Measurements from ENCODE around the gene MOSPD2. TPM values are rescaled to one million over a fixed set of nuclear protein-coding genes. Genes with fewer than 3 reads are reported as not detected.

Gene MOSPD2
- total and polyA plus RNA-seq, 7 donors = 3.0 to 22.1 (median 14.3) TPM

- intact Hi-C loops (cut with DNase I) = no loop called here
These were observed 10.6 kb downstream of the MOSPD2 start for GRCh38 chrX:14883826-14884225.

GRCh38 chrX:14884714-14885113, 11.5 kb downstream of the MOSPD2 start:
- no peaks in the 10 kb centered on the region for H3K27me3 ChIP-seq
- no peak overlapping the region for H3K27ac ChIP-seq
- 81 to 88% methylated on average over 1 of the region's 1 CpG for WGBS, 2 donors
- H3K4me1 ChIP-seq = no peaks in the 10 kb centered on the region
- H3K36me3 ChIP-seq = no peaks in the 10 kb centered on the region
- no peaks in the 10 kb centered on the region for H3K9me3 ChIP-seq
- no peak overlapping the region for H3K4me3 ChIP-seq
- TF ChIP-seq POLR2AphosphoS5 (IDR thresholded peaks at IDR 0.05) = no peak
- TF ChIP-seq EP300 (IDR thresholded peaks at IDR 0.05) = no peak
- no peak for TF ChIP-seq POLR2A (IDR thresholded peaks at IDR 0.05)
- TF ChIP-seq, protein P1, sequence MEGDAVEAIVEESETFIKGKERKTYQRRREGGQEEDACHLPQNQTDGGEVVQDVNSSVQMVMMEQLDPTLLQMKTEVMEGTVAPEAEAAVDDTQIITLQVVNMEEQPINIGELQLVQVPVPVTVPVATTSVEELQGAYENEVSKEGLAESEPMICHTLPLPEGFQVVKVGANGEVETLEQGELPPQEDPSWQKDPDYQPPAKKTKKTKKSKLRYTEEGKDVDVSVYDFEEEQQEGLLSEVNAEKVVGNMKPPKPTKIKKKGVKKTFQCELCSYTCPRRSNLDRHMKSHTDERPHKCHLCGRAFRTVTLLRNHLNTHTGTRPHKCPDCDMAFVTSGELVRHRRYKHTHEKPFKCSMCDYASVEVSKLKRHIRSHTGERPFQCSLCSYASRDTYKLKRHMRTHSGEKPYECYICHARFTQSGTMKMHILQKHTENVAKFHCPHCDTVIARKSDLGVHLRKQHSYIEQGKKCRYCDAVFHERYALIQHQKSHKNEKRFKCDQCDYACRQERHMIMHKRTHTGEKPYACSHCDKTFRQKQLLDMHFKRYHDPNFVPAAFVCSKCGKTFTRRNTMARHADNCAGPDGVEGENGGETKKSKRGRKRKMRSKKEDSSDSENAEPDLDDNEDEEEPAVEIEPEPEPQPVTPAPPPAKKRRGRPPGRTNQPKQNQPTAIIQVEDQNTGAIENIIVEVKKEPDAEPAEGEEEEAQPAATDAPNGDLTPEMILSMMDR (IDR thresholded peaks at IDR 0.05) = no peak
- DNase-seq = no peak
- intact Hi-C loops (cut with DNase I) = no loop called here

More at GRCh38 chrX:14883826-14884225, 10.6 kb downstream of the MOSPD2 start:
- Histone ChIP-seq H3K9me3 (no peaks in the 10 kb centered on the region), H3K27ac (no peak overlapping the region), H3K4me3 (no peak overlapping the region), H3K27me3 (no peaks in the 10 kb centered on the region), H3K36me3 (no peaks in the 10 kb centered on the region), H3K4me1 (no peaks in the 10 kb centered on the region)
- TF ChIP-seq EP300 (IDR thresholded peaks at IDR 0.05) (no peak), POLR2AphosphoS5 (IDR thresholded peaks at IDR 0.05) (no peak), POLR2A (IDR thresholded peaks at IDR 0.05) (no peak)
- TF ChIP-seq, protein P1 (IDR thresholded peaks at IDR 0.05) = no peak
- no peak for DNase-seq

DNA sequence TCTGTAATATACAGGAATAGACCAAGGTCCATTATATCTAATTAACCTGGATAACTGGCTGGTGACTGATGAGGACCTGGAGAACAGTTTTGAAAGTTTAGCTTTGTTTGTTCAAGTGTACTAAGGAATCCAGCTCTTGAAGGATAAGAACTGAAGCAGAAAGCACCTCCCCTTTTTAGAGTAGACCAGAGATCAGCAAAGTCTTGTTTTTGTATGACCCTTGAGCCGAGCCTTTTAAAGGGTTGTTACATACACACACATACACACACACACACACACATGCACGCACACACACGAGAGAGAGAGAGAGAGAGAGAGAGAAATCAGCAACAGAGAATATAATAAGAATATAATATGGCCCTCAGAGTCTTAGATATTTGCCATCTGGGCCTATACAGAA, 13.0 kb downstream of the MOSPD2 start:
- Histone ChIP-seq H3K4me3 (no peak overlapping the region), H3K36me3 (no peaks in the 10 kb centered on the region), H3K27me3 (no peaks in the 10 kb centered on the region), H3K4me1 (no peaks in the 10 kb centered on the region), H3K9me3 (no peaks in the 10 kb centered on the region), H3K27ac (no peak overlapping the region)
- no peak for TF ChIP-seq POLR2AphosphoS5 (IDR thresholded peaks at IDR 0.05)
- intact Hi-C loops (cut with DNase I) = no loop called here
- DNase-seq = no peak
- WGBS, 2 donors = 90 to 95% methylated on average over 3 of the region's 3 CpGs

DNA sequence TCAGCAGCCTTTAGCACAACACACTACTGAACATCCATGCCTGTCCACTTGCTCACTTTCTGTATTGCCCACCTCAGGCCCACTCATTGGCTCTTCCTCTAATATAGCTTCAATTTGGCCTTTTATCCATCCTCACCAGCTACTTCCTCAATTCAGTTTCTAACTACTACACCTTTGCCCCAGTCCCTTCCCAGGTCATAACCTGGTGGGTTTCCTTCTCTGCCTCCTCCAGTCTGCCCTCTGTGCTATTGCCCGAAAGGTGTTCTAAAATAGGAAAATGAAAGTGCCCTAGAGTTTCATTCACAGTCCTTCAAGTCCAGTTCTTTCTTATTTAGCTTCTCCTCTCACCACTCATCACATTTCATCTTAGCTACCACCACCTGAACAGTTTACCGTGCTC, 23.1 kb downstream of the MOSPD2 start:
- WGBS, 2 donors = 85 to 93% methylated on average over 2 of the region's 2 CpGs
- no peak for TF ChIP-seq POLR2A (IDR thresholded peaks at IDR 0.05)
- no peaks in the 10 kb centered on the region for H3K4me1 ChIP-seq
- H3K27me3 ChIP-seq = no peaks in the 10 kb centered on the region
- intact Hi-C loops (cut with DNase I) = no loop called here
- no peaks in the 10 kb centered on the region for H3K9me3 ChIP-seq
- no peak overlapping the region for H3K27ac ChIP-seq
- H3K36me3 ChIP-seq = no peaks in the 10 kb centered on the region
- DNase-seq = no peak
- H3K4me3 ChIP-seq = no peak overlapping the region

- Histone ChIP-seq H3K27ac (no peak overlapping the region), H3K36me3 (no peaks in the 10 kb centered on the region), H3K4me3 (no peak overlapping the region), H3K9me3 (no peaks in the 10 kb centered on the region), H3K4me1 (no peaks in the 10 kb centered on the region), H3K27me3 (no peaks in the 10 kb centered on the region)
- DNase-seq = no peak
- TF ChIP-seq, protein P1 (IDR thresholded peaks at IDR 0.05) = no peak
- TF ChIP-seq EP300 (IDR thresholded peaks at IDR 0.05) (no peak), POLR2A (IDR thresholded peaks at IDR 0.05) (no peak), POLR2AphosphoS5 (IDR thresholded peaks at IDR 0.05) (no peak)
- 91 to 92% methylated on average over 2 of the region's 2 CpGs for WGBS, 2 donors
- intact Hi-C loops (cut with DNase I) = no loop called here
These were observed 23.8 kb downstream of the MOSPD2 start for GRCh38 chrX:14897042-14897441.

GRCh38 chrX:14899607-14900006, 26.4 kb downstream of the MOSPD2 start:
- no peak overlapping the region for H3K27ac ChIP-seq
- H3K9me3 ChIP-seq = no peaks in the 10 kb centered on the region
- no peaks in the 10 kb centered on the region for H3K36me3 ChIP-seq
- TF ChIP-seq EP300 (IDR thresholded peaks at IDR 0.05) = no peak
- TF ChIP-seq POLR2A (IDR thresholded peaks at IDR 0.05) = no peak
- no peak for TF ChIP-seq POLR2AphosphoS5 (IDR thresholded peaks at IDR 0.05)
- TF ChIP-seq, protein P1 (IDR thresholded peaks at IDR 0.05) = no peak
- H3K27me3 ChIP-seq = no peaks in the 10 kb centered on the region
- DNase-seq = no peak
- intact Hi-C loops (cut with DNase I) = no loop called here
- no peak overlapping the region for H3K4me3 ChIP-seq
- H3K4me1 ChIP-seq = no peaks in the 10 kb centered on the region
